Measurements from ENCODE around the gene DNAJB13.

Gene DNAJB13

DNA sequence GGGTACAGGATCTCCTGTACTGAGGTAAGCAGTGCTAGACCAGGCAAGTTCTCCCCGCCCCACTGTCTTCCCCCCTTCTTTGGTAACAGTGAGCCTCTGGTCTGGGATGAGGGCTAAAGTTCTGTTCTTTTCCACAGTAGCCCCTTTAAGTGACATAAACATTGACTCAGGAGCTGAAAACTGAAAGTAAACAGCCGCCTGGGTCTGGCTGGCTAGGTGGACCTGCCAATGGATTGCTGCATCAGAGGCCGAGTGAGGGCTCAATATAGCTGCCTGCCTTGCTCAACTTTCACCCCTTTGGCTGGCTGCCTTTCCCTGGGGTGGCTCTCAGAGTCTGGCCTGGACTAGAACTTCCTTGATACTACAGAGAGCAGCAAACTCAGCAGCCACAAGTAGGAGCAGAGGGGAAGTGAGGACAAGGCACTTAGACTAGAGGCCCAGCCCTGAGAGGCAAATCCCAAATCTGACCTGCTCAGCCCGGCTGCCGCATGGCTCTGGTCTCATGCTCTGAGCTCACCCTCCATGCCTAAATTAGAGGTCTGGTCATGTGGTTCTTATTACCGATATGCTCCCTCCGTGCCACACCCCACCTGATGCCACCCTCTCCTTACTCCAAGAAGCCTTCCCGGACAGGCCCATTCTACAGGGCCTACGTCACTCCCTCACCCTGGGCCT lies 67.6 kb downstream of the DNAJB13 start:
- DNase-seq: no peak

DNA sequence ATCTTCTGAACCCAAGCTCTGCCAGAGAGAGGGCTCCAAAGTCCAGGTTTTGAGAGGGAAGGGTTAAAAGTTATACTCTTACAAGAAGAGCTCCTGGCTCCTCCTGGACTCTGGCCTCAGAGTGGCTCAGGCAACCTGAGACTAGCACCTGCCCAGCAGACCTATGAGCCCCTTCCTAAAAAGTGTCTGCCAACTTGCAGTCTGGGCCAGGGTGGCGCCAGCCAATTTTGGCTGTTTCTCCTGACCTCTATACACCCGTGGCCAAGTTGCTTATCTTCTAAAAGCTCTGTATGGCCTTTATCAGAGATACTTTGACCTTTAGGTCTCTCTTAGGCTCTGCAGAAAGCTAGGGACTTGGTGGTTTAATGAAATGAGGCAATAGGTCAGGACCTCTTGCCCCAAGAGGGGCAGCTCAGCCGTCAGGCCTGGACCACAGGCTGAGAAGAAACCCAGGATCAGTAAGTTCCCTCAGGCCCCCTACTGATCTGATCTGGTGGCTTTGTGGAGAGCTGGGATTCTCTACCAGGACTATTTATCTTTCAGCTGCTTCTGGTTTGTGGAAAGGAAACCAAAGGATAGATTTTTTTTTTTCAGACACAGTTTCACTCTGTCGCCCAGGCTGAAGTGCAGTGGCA lies 68.4 kb downstream of the DNAJB13 start:
- no peak for DNase-seq

GRCh38 chr11:74019860-74020259 lies 69.0 kb downstream of the DNAJB13 start:
- DNase-seq: no peak
